ENCODE measurements around the gene PLEKHG7.
"Not testable (repeated sequence)": the region's sequence is repeated elsewhere in the genome, so short reads cannot be mapped to it uniquely, and the experiment has no call there.

The PLEKHG7 gene

GRCh38 chr12:92702754-92703679 is at the start of gene PLEKHG7:
Gene PLEKHG7, plus strand, starts transcription at chr12:92702989. Its CDS starts 3,643 bp downstream, at chr12:92706632.
- Histone ChIP-seq H3K27me3 (ENCODE audit: insufficient read depth, low read length) (no peaks in the 10 kb centered on the region), H3K27ac (ENCODE audit: low read depth, low read length) (no peak within 1 kb of the TSS), H3K36me3 (ENCODE audit: insufficient read depth, low read length) (no peaks in the 10 kb centered on the region), H3K79me2 (ENCODE audit: control insufficient read depth, insufficient read depth, low read length, unreplicated experiment) (no peaks in the 10 kb centered on the region), H3K4me1 (ENCODE audit: control insufficient read depth, insufficient read depth, low read length, unreplicated experiment) (no peaks in the 10 kb centered on the region), H2AFZ (ENCODE audit: low read length, unreplicated experiment) (no peak within 1 kb of the TSS), H3K4me3 (ENCODE audit: low read depth, low read length) (no peak within 1 kb of the TSS)

- H3K27ac ChIP-seq (ENCODE audit: low read depth, low read length); H2AFZ ChIP-seq (ENCODE audit: low read length, unreplicated experiment); H3K4me1 ChIP-seq (ENCODE audit: control insufficient read depth, insufficient read depth, low read length, unreplicated experiment); H3K79me2 ChIP-seq (ENCODE audit: control insufficient read depth, insufficient read depth, low read length, unreplicated experiment); H3K27me3 ChIP-seq (ENCODE audit: insufficient read depth, low read length); H3K36me3 ChIP-seq (ENCODE audit: insufficient read depth, low read length); H3K4me3 ChIP-seq (ENCODE audit: low read depth, low read length): not testable (repeated sequence)
Observed at GRCh38 chr12:92654256-92654655, 48.5 kb upstream of the PLEKHG7 start.

- Histone ChIP-seq H3K36me3 (ENCODE audit: insufficient read depth, low read length) (no peaks in the 10 kb centered on the region), H3K79me2 (ENCODE audit: control insufficient read depth, insufficient read depth, low read length, unreplicated experiment) (no peaks in the 10 kb centered on the region), H3K4me3 (ENCODE audit: low read depth, low read length) (no peak overlapping the region), H3K4me1 (ENCODE audit: control insufficient read depth, insufficient read depth, low read length, unreplicated experiment) (no peaks in the 10 kb centered on the region), H3K27me3 (ENCODE audit: insufficient read depth, low read length) (no peaks in the 10 kb centered on the region), H2AFZ (ENCODE audit: low read length, unreplicated experiment) (no peak overlapping the region), H3K27ac (ENCODE audit: low read depth, low read length) (no peak overlapping the region)
Observed at GRCh38 chr12:92654929-92655328, 47.9 kb upstream of the PLEKHG7 start.

GRCh38 chr12:92656911-92657310 is 45.9 kb upstream of the PLEKHG7 start:
- Histone ChIP-seq H3K27me3 (ENCODE audit: insufficient read depth, low read length) (no peaks in the 10 kb centered on the region; the same call in 1 of the 2 replicates), H3K4me1 (ENCODE audit: control insufficient read depth, insufficient read depth, low read length, unreplicated experiment) (no peaks in the 10 kb centered on the region), H3K27ac (ENCODE audit: low read depth, low read length) (no peak overlapping the region)

GRCh38 chr12:92657770-92658169 is 45.0 kb upstream of the PLEKHG7 start:
- H3K27me3 ChIP-seq (ENCODE audit: insufficient read depth, low read length), result no peaks in the 10 kb centered on the region; the same call in 1 of the 2 replicates
- H3K4me1 ChIP-seq (ENCODE audit: control insufficient read depth, insufficient read depth, low read length, unreplicated experiment), result no peaks in the 10 kb centered on the region
- H3K36me3 ChIP-seq (ENCODE audit: insufficient read depth, low read length), result no peaks in the 10 kb centered on the region
- no peak overlapping the region for H3K27ac ChIP-seq (ENCODE audit: low read depth, low read length)
- no peak overlapping the region for H3K4me3 ChIP-seq (ENCODE audit: low read depth, low read length)
- no peak overlapping the region for H2AFZ ChIP-seq (ENCODE audit: low read length, unreplicated experiment)
- H3K79me2 ChIP-seq (ENCODE audit: control insufficient read depth, insufficient read depth, low read length, unreplicated experiment), result no peaks in the 10 kb centered on the region

More at GRCh38 chr12:92656911-92657310, 45.9 kb upstream of the PLEKHG7 start:
- H3K36me3 ChIP-seq (ENCODE audit: insufficient read depth, low read length), result no peaks in the 10 kb centered on the region
- no peak overlapping the region for H2AFZ ChIP-seq (ENCODE audit: low read length, unreplicated experiment)
- no peaks in the 10 kb centered on the region for H3K79me2 ChIP-seq (ENCODE audit: control insufficient read depth, insufficient read depth, low read length, unreplicated experiment)
- no peak overlapping the region for H3K4me3 ChIP-seq (ENCODE audit: low read depth, low read length)

GRCh38 chr12:92658611-92659010 is 44.2 kb upstream of the PLEKHG7 start:
- Histone ChIP-seq H3K27me3 (ENCODE audit: insufficient read depth, low read length) (no peaks in the 10 kb centered on the region; the same call in 1 of the 2 replicates), H2AFZ (ENCODE audit: low read length, unreplicated experiment) (no peak overlapping the region), H3K79me2 (ENCODE audit: control insufficient read depth, insufficient read depth, low read length, unreplicated experiment) (no peaks in the 10 kb centered on the region), H3K36me3 (ENCODE audit: insufficient read depth, low read length) (no peaks in the 10 kb centered on the region), H3K27ac (ENCODE audit: low read depth, low read length) (no peak overlapping the region), H3K4me3 (ENCODE audit: low read depth, low read length) (no peak overlapping the region), H3K4me1 (ENCODE audit: control insufficient read depth, insufficient read depth, low read length, unreplicated experiment) (no peaks in the 10 kb centered on the region)

- Histone ChIP-seq H3K4me3 (ENCODE audit: low read depth, low read length) (no peak overlapping the region), H3K79me2 (ENCODE audit: control insufficient read depth, insufficient read depth, low read length, unreplicated experiment) (no peaks in the 10 kb centered on the region), H3K4me1 (ENCODE audit: control insufficient read depth, insufficient read depth, low read length, unreplicated experiment) (no peaks in the 10 kb centered on the region), H2AFZ (ENCODE audit: low read length, unreplicated experiment) (no peak overlapping the region), H3K36me3 (ENCODE audit: insufficient read depth, low read length) (no peaks in the 10 kb centered on the region), H3K27me3 (ENCODE audit: insufficient read depth, low read length) (peaks cover 6% of the 10 kb centered on the region; the same call in 1 of the 2 replicates), H3K27ac (ENCODE audit: low read depth, low read length) (no peak overlapping the region)
Observed at GRCh38 chr12:92661269-92661668, 41.5 kb upstream of the PLEKHG7 start.

- H3K27ac ChIP-seq (ENCODE audit: low read depth, low read length), result no peak overlapping the region
- H3K4me1 ChIP-seq (ENCODE audit: control insufficient read depth, insufficient read depth, low read length, unreplicated experiment), result no peaks in the 10 kb centered on the region
- no peaks in the 10 kb centered on the region for H3K79me2 ChIP-seq (ENCODE audit: control insufficient read depth, insufficient read depth, low read length, unreplicated experiment)
- peaks cover 32% of the 10 kb centered on the region for H3K27me3 ChIP-seq (ENCODE audit: insufficient read depth, low read length)
- no peaks in the 10 kb centered on the region for H3K36me3 ChIP-seq (ENCODE audit: insufficient read depth, low read length)
- no peak overlapping the region for H2AFZ ChIP-seq (ENCODE audit: low read length, unreplicated experiment)
- H3K4me3 ChIP-seq (ENCODE audit: low read depth, low read length), result no peak overlapping the region
Observed at GRCh38 chr12:92665496-92665895, 37.3 kb upstream of the PLEKHG7 start.

- no peak overlapping the region for H2AFZ ChIP-seq (ENCODE audit: low read length, unreplicated experiment)
Observed at GRCh38 chr12:92668739-92669138, 34.0 kb upstream of the PLEKHG7 start.

GRCh38 chr12:92671524-92671923 is 31.3 kb upstream of the PLEKHG7 start:
- peaks cover 33% of the 10 kb centered on the region for H3K27me3 ChIP-seq (ENCODE audit: insufficient read depth, low read length)
- H3K36me3 ChIP-seq (ENCODE audit: insufficient read depth, low read length); H3K4me1 ChIP-seq (ENCODE audit: control insufficient read depth, insufficient read depth, low read length, unreplicated experiment); H3K27ac ChIP-seq (ENCODE audit: low read depth, low read length); H2AFZ ChIP-seq (ENCODE audit: low read length, unreplicated experiment); H3K4me3 ChIP-seq (ENCODE audit: low read depth, low read length); H3K79me2 ChIP-seq (ENCODE audit: control insufficient read depth, insufficient read depth, low read length, unreplicated experiment): not testable (repeated sequence)

More at GRCh38 chr12:92668739-92669138, 34.0 kb upstream of the PLEKHG7 start:
- no peaks in the 10 kb centered on the region for H3K36me3 ChIP-seq (ENCODE audit: insufficient read depth, low read length)
- no peaks in the 10 kb centered on the region for H3K79me2 ChIP-seq (ENCODE audit: control insufficient read depth, insufficient read depth, low read length, unreplicated experiment)
- H3K27ac ChIP-seq (ENCODE audit: low read depth, low read length), result no peak overlapping the region
- peaks cover 37% of the 10 kb centered on the region for H3K27me3 ChIP-seq (ENCODE audit: insufficient read depth, low read length)
- no peak overlapping the region for H3K4me3 ChIP-seq (ENCODE audit: low read depth, low read length)
- no peaks in the 10 kb centered on the region for H3K4me1 ChIP-seq (ENCODE audit: control insufficient read depth, insufficient read depth, low read length, unreplicated experiment)

GRCh38 chr12:92673756-92674155 is 29.0 kb upstream of the PLEKHG7 start:
- no peaks in the 10 kb centered on the region for H3K36me3 ChIP-seq (ENCODE audit: insufficient read depth, low read length)
- no peak overlapping the region for H3K4me3 ChIP-seq (ENCODE audit: low read depth, low read length)
- H2AFZ ChIP-seq (ENCODE audit: low read length, unreplicated experiment), result no peak overlapping the region
- peaks cover 24% of the 10 kb centered on the region for H3K27me3 ChIP-seq (ENCODE audit: insufficient read depth, low read length)
- H3K4me1 ChIP-seq (ENCODE audit: control insufficient read depth, insufficient read depth, low read length, unreplicated experiment), result no peaks in the 10 kb centered on the region
- no peaks in the 10 kb centered on the region for H3K79me2 ChIP-seq (ENCODE audit: control insufficient read depth, insufficient read depth, low read length, unreplicated experiment)
- no peak overlapping the region for H3K27ac ChIP-seq (ENCODE audit: low read depth, low read length)
